Right atrium auricular region (tissue), 2 donors: ENCODE measurements around the gene FBXO5. TPM values are rescaled to one million over a fixed set of nuclear protein-coding genes. Genes with fewer than 3 reads are reported as not detected.

Experiments used
- DNase-seq: peaks from one replicate; pipeline ENCODE4 v3.0.0-alpha.2; 2019; ENCODE audit warnings: low spot score
- H3K27ac ChIP-seq, 2 donors: fragments of 200-600 bp; sonication (generic); 1 replicate in 1 of 2; 2 replicates in 1 of 2; pipeline ENCODE4 v1.5.1; 2016 to 2019
- H3K27me3 ChIP-seq, 2 donors: fragments of 200-600 bp; sonication (generic); one replicate each; pipeline versions ENCODE4 v1.5.1 to v1.6.0; 2017 to 2019
- H3K36me3 ChIP-seq: fragments of 200-600 bp; sonication (generic); one replicate; pipeline ENCODE4 v1.5.1; 2016
- H3K4me1 ChIP-seq, 2 donors: fragments of 200-600 bp; sonication (generic); one replicate each; pipeline versions ENCODE4 v1.5.1 to v1.6.0; 2017 to 2019
- H3K4me3 ChIP-seq, 2 donors: fragments of 200-600 bp; sonication (generic); 1 replicate in 1 of 2; 2 replicates in 1 of 2; pipeline ENCODE4 v1.5.1; 2017 to 2019; ENCODE audit warnings: mild to moderate bottlenecking in 1 of 2, moderate library complexity in 1 of 2
- H3K9me3 ChIP-seq, 2 donors: fragments of 200-600 bp; sonication (generic); one replicate each; pipeline ENCODE4 v1.5.1; 2019
- CTCF ChIP-seq, 2 donors: fragments of 200-600 bp; sonication (generic); IDR thresholded peaks; one replicate each; pipeline ENCODE4 v1.5.1; 2019; ENCODE audit warnings: antibody characterized with exemption in 2 of 2
- total RNA-seq, 2 donors: library from RNA; depleted of rRNA; stranded (reverse); fragments of >200 nt; gene quantifications; one replicate each; pipeline ENCODE4 v1.1.0, GENCODE V29; 2016

Gene FBXO5
- total RNA-seq, 2 donors from 2014 or later = 2.0 to 2.9 TPM

DNA sequence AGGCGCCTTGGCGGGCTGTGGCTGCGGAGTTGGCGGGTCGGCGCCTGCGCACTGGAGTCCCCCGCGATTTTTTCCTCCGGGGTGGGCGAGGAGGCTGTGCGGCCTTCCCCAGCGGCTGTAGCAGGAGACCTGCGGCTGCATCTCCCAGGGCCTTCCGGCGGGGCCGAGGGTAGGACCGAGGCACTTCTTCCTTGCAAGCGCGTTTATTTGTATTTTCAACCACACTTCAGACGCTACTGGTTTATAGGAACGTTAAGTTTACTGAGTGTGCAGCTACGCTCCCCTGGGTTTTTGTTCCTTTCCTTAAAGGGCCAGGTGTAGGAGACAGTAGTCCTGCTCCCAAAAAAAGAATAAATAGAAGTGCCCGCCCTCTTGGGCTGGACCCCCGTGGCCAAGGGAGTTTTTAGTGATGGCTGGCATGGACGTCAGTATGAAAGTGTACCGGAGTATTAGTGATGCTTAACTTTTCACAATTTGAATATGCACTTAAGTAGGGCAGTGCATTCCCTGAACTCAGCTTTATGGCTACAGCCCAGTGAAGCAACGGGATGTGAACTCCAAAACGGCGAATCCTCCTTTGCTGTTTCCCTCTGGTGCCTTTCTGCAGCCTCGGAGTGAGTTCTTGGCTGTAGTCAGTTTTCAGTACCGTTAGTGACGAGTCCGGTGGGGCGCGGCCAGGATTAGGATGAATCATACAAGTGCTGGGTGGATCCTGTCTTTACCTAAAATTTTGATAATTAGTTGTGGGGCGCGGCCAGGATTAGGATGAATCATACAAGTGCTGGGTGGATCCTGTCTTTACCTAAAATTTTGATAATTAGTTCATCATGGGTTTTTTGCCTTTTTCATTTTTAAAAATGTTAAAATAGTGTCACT, 1.0 kb upstream of the FBXO5 start:
- no peak for TF ChIP-seq CTCF (IDR thresholded peaks at IDR 0.05)
- peak overlapping the region; percentile 95 to 96 for H3K27ac ChIP-seq
- peaks cover 0 to 25% of the 10 kb centered on the region in 2 donors for H3K4me1 ChIP-seq
- peak overlapping the region; percentile 66 to 69 for H3K4me3 ChIP-seq
- no peaks in the 10 kb centered on the region for H3K9me3 ChIP-seq
- H3K36me3 ChIP-seq = no peaks in the 10 kb centered on the region
- peak; percentile 97 for DNase-seq
- H3K27me3 ChIP-seq = no peaks in the 10 kb centered on the region

DNA sequence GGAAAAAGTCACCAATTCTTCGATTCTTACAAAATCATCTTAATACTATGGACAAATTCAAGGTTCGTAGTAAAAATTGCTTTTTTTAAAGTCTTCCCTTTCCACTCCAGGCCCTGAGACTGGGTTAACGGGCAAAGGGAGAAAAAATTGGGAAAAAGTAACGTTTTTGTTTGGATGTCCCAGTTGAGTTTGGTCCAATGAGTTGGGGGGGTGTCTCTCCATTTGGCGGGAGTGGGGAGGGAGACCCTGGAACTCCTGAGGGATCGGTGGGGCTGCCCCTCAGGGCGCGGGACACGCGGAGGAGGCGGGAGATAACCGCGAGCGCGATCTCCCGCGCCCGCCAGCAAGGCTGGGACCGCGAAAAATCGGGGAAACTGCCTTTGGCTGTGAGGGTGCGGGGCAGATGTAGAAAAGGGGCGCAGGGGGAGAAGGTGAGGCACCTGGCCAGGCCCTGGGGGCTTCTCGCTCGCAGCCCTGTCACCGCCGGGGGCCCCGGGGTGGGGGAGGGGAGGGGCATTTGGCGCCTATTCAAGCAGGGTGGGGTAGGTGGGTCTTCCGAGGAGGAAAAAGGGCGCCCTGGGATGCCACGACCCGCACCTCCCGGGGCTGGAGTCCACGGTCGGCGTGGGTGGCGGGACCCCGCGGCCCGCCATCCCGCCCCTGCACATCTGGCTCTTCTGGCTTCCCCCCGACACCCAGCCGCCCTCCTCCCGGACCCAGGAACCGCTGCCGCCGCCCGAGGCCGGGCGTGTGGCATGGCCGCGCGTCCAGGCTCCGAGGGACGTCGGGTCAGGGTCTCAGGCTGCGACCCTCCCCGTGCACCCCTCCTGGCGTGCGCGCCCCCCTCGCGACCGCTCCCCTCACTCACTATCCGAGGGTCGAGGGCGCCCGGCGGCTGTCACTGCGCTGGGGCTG, 595 bp downstream of the FBXO5 start:
- Histone ChIP-seq H3K27me3 (no peaks in the 10 kb centered on the region), H3K4me1 (peaks cover 0 to 25% of the 10 kb centered on the region in 2 donors), H3K9me3 (no peaks in the 10 kb centered on the region), H3K4me3 (peak overlapping the region; percentile 66 to 69), H3K36me3 (no peaks in the 10 kb centered on the region), H3K27ac (no peak overlapping the region)
- DNase-seq = no peak
- TF ChIP-seq CTCF (IDR thresholded peaks at IDR 0.05) = no peak

GRCh38 chr6:152981219-152981618, 1.6 kb downstream of the FBXO5 start:
- H3K4me1 ChIP-seq = peaks cover 0 to 25% of the 10 kb centered on the region in 2 donors
- no peaks in the 10 kb centered on the region for H3K36me3 ChIP-seq
- no peak for TF ChIP-seq CTCF (IDR thresholded peaks at IDR 0.05)
- no peak for DNase-seq
- no peaks in the 10 kb centered on the region for H3K27me3 ChIP-seq
- H3K4me3 ChIP-seq = no peak overlapping the region
- H3K9me3 ChIP-seq = no peaks in the 10 kb centered on the region
- no peak overlapping the region for H3K27ac ChIP-seq

DNA sequence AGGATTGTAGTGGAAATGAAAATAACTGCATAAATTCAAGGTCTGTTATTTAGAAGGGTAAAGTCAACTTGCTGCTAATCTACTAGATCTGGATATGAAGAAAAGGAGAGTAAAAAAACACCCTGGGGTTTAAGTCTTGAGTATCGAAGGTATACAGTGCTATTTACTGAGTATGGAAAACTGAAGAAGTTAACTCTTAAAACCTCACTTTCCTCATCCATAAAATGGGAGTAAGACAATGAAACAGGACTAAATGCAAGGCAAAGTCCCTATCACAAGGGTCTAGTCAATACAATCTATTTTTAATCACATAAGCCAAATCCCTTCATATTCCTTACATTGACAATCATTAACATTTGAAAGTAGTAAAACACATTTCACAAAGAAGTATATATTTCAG, 2.2 kb downstream of the FBXO5 start:
- peaks cover 0 to 25% of the 10 kb centered on the region in 2 donors for H3K4me1 ChIP-seq
- no peaks in the 10 kb centered on the region for H3K36me3 ChIP-seq
- H3K4me3 ChIP-seq = no peak overlapping the region
- H3K27me3 ChIP-seq = no peaks in the 10 kb centered on the region
- no peaks in the 10 kb centered on the region for H3K9me3 ChIP-seq
- no peak for DNase-seq
- H3K27ac ChIP-seq = no peak overlapping the region
- TF ChIP-seq CTCF (IDR thresholded peaks at IDR 0.05) = no peak

- no peaks in the 10 kb centered on the region for H3K27me3 ChIP-seq
- DNase-seq = no peak
- H3K4me3 ChIP-seq = no peak overlapping the region
- peaks cover 0 to 13% of the 10 kb centered on the region in 2 donors for H3K4me1 ChIP-seq
- no peak for TF ChIP-seq CTCF (IDR thresholded peaks at IDR 0.05)
- H3K9me3 ChIP-seq = no peaks in the 10 kb centered on the region
- no peak overlapping the region for H3K27ac ChIP-seq
- H3K36me3 ChIP-seq = peaks cover 3% of the 10 kb centered on the region
Measured at GRCh38 chr6:152979116-152979515, 3.7 kb downstream of the FBXO5 start.
